Measurements from ENCODE around the gene RABEPK.
"Not testable (repeated sequence)": the region's sequence is repeated elsewhere in the genome, so short reads cannot be mapped to it uniquely, and the experiment has no call there.

Gene RABEPK

GRCh38 chr9:125195591-125195990, 4.8 kb upstream of the RABEPK start:
- DNase-seq (ENCODE audit: low read depth) = not testable (repeated sequence)

- peak; percentile 28 for DNase-seq (ENCODE audit: low read depth)
Observed at GRCh38 chr9:125202846-125203618, 2.7 kb downstream of the RABEPK start.

- no peak for DNase-seq (ENCODE audit: low read depth)
Observed at GRCh38 chr9:125204477-125204876, 4.1 kb downstream of the RABEPK start.

- no peak for DNase-seq (ENCODE audit: low read depth)
Observed at GRCh38 chr9:125214186-125214585, 13.8 kb downstream of the RABEPK start.

DNA sequence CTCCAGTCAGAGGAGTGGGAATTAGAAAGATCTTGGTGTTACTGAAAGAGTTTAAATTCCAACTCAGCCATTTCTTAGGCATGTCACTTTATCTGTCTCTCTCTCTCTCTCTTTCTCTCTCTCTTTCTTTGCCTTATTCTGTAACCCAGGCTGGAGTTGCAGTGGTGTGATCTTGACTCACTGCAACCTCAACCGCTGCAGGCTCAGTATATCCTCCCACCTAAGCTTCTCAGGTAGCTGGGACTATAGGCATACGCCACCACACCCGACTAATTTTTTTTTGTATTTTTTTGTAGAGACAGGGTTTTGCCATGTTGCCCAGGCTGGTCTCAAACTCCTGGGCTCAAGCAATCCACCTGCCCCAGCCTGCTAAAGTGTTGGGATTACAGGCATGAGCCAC, 18.3 kb downstream of the RABEPK start:
- DNase-seq (ENCODE audit: low read depth) = no peak

- not testable (repeated sequence) for DNase-seq (ENCODE audit: low read depth)
Observed at GRCh38 chr9:125224858-125225257, 24.5 kb downstream of the RABEPK start.

DNA sequence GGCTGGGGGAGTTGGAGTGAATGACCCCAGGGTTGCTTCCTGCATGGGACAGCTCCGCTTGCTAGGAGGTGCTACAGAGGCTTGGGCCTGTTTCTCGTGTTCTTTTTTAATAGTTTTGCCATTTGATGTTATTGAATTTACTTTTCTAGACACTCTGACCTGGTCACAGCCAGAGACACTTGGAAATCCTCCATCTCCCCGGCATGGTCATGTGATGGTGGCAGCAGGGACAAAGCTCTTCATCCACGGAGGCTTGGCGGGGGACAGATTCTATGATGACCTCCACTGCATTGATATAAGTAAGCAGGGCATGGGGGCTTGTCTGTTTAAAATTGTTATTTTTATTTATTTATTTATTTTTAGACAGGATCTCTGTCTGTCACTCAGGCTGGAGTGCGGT, 27.4 kb downstream of the RABEPK start:
- DNase-seq (ENCODE audit: low read depth) = no peak

DNA sequence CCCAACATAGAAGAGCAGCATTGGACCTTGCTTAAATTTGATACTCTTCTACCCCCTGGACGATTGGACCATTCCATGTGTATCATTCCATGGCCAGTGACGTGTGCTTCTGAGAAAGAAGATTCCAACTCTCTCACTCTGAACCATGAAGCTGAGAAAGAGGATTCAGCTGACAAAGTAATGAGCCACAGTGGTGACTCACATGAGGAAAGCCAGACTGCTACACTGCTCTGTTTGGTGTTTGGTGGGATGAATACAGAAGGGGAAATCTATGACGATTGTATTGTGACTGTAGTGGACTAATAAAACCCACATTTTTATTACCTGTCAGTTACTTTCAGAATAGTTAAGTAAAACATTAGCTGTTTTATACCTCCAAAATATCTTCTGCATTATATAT, 33.3 kb downstream of the RABEPK start:
- DNase-seq (ENCODE audit: low read depth) = peak; percentile 99

DNA sequence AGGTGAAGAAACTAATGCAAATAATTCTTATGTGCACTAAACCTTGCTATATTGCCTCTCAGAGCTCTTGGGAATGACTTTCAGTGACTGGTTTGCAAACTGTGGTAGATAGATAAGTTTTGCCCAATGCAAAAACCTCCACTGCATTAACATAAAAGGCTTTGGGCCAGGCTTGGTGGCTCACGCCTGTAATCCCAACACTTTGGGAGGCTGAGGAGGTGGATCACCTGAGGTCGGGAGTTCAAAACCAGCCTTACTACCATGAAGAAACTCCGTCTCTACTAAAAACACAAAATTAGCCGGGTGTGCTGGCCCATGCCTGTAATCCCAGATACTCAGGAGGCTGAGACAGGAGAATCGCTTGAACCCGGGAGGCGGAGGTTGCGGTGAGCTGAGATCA, 33.8 kb downstream of the RABEPK start:
- not testable (repeated sequence) for DNase-seq (ENCODE audit: low read depth)

- no peak for DNase-seq (ENCODE audit: low read depth)
Observed at GRCh38 chr9:125235804-125236519, 35.6 kb downstream of the RABEPK start.

DNA sequence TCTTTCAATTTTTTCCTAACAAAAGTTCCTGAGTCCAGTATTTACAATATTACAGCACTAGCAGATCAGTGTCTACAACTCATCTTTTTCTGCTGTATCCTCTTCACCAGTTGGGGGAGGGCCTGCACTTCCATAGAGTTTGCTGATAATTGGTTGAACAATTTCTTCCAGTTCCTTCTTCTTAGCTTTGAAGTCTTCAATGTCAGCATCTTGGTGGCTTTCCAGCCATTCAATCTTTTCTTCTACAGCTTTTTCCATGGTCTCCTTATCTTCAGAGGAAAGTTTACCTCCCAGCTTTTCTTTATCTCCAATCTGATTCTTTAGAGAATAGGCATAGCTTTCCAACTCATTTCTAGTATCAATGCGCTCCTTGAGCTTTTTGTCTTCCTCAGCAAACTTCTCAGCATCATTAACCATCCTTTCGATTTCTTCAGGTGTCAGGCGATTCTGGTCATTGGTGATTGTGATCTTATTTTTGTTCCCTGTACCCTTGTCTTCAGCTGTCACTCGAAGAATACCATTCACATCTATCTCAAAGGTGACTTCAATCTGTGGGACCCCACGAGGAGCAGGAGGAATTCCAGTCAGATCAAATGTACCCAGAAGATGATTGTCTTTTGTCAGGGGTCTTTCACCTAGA, 36.3 kb downstream of the RABEPK start:
- DNase-seq (ENCODE audit: low read depth) = not testable (repeated sequence)

DNA sequence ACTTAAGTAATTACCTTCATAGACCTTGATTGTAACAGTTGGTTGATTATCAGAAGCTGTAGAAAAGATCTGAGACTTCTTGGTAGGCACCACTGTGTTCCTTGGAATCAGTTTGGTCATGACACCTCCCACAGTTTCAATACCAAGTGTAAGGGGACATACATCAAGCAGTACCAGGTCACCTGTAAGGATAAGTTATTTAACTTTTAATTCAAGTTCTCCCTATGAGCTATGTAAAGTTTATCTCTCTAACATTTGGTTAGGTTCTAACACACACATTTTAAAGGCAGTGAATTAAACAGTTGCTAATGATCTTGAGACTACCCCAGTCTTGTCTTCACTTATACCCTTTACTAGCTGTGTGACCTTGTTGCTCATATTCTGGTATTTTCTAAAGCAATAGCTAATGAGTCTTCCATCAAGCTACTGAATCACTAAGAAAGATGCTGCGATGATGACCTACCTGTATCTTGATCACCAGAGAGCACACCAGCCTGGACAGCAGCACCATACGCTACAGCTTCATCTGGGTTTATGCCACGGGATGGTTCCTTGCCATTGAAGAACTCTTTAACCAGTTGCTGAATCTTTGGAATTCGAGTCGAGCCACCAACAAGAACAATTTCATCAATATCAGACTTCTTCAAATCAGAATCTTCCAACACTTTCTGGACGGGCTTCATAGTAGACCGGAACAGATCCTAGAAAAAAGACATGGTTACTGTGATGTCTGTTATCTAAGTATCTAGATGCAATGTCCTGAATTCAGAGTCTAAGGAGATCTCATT, 38.0 kb downstream of the RABEPK start:
- no peak for DNase-seq (ENCODE audit: low read depth)

GRCh38 chr9:125238915-125239446, 38.6 kb downstream of the RABEPK start:
- DNase-seq (ENCODE audit: low read depth) = no peak

DNA sequence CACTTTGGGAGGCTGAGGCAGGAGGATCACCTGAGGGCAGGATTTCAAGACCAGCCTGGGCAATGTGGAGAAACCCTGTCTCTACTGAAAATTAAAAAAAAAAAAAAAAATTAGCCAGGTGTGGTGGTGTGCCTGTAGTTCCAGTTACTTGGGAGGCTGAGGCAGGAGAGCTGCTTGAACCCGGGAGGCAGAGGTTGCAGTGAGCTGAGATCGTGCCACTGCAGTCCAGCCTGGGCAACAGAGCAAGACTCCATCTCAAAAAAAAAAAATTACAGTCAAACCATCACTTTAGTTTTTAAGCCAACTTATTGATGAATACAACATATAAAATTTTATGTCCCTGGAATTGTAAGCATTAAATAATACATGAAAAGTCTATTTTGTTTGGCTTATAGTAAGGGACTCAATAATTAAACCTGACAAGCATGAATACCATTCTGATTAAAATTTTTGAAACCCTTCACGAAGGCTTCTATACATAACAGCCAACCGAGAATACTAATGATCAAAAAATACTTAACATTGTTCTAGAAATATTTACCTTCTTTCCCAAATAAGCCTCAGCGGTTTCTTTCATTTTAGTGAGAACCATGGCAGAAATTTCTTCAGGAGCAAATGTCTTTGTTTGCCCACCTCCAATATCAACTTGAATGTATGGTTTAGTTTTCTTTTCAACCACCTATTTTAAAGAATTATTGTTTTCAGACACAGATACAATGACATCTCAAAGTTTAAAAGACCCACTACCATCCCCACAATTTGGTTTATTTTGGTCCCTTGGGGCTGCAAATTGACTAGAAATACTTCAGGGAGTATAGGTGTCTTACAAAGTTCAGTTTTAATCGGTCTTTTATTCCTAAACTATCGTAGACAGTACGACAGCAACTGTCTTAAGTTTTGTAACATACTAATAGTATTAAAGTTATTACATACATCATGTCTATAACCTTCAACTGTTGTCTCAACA, 39.6 kb downstream of the RABEPK start:
- DNase-seq (ENCODE audit: low read depth) = no peak

GRCh38 chr9:125240649-125240999, 40.3 kb downstream of the RABEPK start:
- DNase-seq (ENCODE audit: low read depth) = peak; percentile 51

DNA sequence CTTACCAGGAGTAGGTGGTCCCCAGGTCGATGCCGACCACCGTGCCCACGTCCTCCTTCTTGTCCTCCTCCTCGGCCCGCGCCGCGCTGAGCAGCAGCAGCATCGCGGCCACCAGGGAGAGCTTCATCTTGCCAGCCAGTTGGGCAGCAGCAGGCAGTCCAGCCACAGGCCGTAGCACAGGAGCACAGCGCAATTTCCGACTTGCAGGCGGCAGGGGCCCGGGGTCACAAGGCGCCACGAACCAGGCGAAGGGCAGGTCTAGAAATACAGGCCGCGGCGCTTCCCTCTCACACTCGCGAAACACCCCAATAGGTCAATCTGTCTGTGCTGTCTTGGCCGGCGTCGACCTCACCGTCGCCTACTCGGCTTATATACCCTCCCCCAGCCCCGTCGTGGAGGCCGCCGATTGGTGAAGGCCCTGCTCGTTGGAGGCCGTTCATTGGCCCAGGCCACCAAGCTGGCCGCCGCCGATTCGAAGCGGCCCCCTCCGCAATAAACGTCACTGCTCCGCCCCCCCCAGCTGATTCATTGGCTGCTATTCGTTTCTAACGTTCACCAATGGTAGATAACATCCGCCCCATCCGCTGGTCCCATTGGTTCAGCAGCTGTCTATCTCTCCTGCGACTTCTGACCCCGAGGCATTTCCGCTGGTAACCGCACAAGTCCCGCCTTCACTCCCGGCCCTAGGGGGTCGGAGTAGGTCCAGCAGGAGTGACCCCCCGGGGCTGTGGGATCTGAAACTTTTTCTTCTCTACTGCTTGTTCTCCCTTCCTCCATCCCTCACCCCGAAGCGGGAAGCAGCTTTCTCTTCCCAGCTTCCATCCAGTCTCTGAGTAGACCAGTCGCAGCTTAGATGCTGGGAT, 40.9 kb downstream of the RABEPK start, which contains the start of gene HSPA5:
Gene HSPA5 (minus strand): TSS at position 344 of the 863 bp plus-strand sequence. CDS start 217 bp downstream, at position 127.
- DNase-seq (ENCODE audit: low read depth) = peak; percentile 100

DNA sequence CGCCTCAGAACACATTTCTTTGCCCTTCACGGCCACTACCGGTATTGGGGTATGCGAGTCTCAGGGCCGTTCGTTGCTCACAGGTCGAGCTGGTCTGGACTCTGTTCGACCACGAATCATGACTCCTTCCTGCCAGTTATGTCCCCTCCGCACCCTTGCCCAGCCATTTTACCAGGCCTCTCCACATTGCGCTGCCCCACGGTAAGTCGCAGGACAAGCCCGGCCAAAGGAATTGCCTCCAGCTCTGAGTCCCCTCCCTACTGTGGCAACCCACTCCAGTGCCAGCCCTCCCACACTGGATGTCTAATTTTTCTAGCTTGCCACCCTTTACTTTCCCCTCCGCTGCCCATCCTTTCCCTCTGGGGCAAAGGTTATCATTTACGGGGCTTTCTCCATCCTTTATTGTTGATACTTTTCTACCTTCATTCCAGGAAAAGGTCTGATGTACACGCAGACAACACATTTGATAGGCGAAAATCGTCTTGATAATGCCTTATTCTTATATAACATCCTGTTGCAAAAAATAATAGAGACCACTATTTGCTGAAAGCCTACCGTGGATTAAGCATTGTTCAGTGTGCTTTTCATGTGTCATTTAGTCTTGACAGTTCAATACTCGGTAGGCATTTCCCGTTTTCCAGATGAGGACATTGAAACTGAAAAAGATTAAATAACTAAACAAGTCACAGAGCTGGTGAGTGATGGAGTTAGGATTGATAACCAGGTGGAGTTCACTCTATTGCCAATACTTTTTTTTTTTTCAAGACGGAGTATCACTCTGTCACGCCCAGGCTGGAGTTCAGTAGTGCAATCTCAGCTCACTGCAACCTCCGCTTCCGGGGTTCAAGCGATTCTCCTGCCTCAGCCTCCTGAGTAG, 41.8 kb downstream of the RABEPK start:
- DNase-seq (ENCODE audit: low read depth) = no peak

- no peak for DNase-seq (ENCODE audit: low read depth)
Observed at GRCh38 chr9:125243792-125244260, 43.5 kb downstream of the RABEPK start.

- no peak for DNase-seq (ENCODE audit: low read depth)
Observed at GRCh38 chr9:125246261-125246667, 45.9 kb downstream of the RABEPK start.
